DOHH2 (cell line): ENCODE results near the gene ZNF714.

ENCODE experiments used
- EZH2phosphoT487 ChIP-seq: fragments of 200-600 bp; sonication (generic); IDR thresholded peaks from 2 replicates; pipeline ENCODE4 v1.6.1; 2017; ENCODE audit warnings: borderline replicate concordance, mild to moderate bottlenecking, antibody characterized with exemption, low read length, moderate library complexity, mixed read lengths
- TF ChIP-seq, protein P1 (sequence below): fragments of 200-600 bp; sonication (generic); IDR thresholded peaks from one replicate; pipeline ENCODE4 v1.5.1; 2014; ENCODE audit warnings: antibody characterized with exemption, mild to moderate bottlenecking, low read depth, low read length; ENCODE audit not compliant: poor library complexity, severe bottlenecking

DNA sequence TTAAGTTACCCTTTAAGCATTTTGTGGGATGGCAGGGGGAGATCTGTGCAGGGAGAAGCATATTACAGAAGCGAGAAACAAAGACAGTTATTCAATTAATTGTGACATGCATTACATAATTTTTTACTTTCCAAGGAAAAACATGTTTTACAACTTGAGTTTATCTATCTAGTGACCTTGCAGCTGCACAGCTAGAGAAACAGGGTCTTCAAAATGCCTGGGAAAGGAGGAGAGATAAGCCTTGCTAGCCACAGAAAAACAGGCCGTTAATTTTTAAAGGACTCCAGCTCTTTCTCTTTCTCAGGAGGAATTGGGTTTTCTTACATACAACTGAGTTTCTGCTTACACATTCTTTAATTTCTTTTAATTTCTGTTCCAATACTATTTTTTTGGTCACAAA lies 45.0 kb downstream of the ZNF714 start:
- TF ChIP-seq EZH2phosphoT487 = no peak
- TF ChIP-seq, protein P1, sequence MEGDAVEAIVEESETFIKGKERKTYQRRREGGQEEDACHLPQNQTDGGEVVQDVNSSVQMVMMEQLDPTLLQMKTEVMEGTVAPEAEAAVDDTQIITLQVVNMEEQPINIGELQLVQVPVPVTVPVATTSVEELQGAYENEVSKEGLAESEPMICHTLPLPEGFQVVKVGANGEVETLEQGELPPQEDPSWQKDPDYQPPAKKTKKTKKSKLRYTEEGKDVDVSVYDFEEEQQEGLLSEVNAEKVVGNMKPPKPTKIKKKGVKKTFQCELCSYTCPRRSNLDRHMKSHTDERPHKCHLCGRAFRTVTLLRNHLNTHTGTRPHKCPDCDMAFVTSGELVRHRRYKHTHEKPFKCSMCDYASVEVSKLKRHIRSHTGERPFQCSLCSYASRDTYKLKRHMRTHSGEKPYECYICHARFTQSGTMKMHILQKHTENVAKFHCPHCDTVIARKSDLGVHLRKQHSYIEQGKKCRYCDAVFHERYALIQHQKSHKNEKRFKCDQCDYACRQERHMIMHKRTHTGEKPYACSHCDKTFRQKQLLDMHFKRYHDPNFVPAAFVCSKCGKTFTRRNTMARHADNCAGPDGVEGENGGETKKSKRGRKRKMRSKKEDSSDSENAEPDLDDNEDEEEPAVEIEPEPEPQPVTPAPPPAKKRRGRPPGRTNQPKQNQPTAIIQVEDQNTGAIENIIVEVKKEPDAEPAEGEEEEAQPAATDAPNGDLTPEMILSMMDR = no peak
